GM23338 (cell line): ENCODE results near the gene ADH1C.

Experiments
- CTCF ChIP-seq, 2 experiments: fragments of 200-600 bp in 1 of 2; sonication (generic) in 1 of 2; conservative IDR thresholded peaks; 2 replicates each; pipeline versions ENCODE4 v1.5.1 to v1.6.1; 2016 to 2017; ENCODE audit warnings: antibody characterized with exemption in 2 of 2, low read depth in 2 of 2, mild to moderate bottlenecking in 2 of 2, moderate library complexity in 1 of 2
- ETS1 ChIP-seq: IDR thresholded peaks from 2 replicates; pipeline ENCODE4 v1.6.1; 2016; ENCODE audit warnings: antibody characterized with exemption
- JUNB ChIP-seq: IDR thresholded peaks from one replicate; pipeline ENCODE4 v1.6.1; 2016; ENCODE audit warnings: antibody characterized with exemption; ENCODE audit not compliant: unreplicated experiment
- POLR2AphosphoS5 ChIP-seq: IDR thresholded peaks from 2 replicates; pipeline ENCODE4 v1.6.1; 2016; ENCODE audit warnings: antibody characterized with exemption, low read depth
- REST ChIP-seq: IDR thresholded peaks from one replicate; pipeline ENCODE4 v1.6.1; 2018; ENCODE audit warnings: antibody characterized with exemption; ENCODE audit not compliant: unreplicated experiment

GRCh38 chr4:99321241-99322191 lies 31.0 kb downstream of the ADH1C start, which contains the start of gene ADH1B:
- TF ChIP-seq ETS1: no peak
- no peak for TF ChIP-seq JUNB
- TF ChIP-seq CTCF (conservative IDR thresholded peaks at IDR 0.05; ENCODE audit: low read depth in 2 of 2): no peak
- TF ChIP-seq REST: no peak
- TF ChIP-seq POLR2AphosphoS5: no peak
